Nasal cavity respiratory epithelium epithelial cell of viscerocranial mucosa (primary cell): ENCODE data around the gene MAPK7. TPM values are rescaled to one million over a fixed set of nuclear protein-coding genes. Genes with fewer than 3 reads are reported as not detected.

Experiments used
- total RNA-seq: library from RNA; depleted of rRNA; stranded (reverse); fragments of >200 nt; gene quantifications from 2 replicates; pipeline ENCODE4 v1.2.3, GENCODE V29; 2014

The MAPK7 gene
- 5.5 and 20.8 TPM in 2 replicates for total RNA-seq

GRCh38 chr17:19378416-19379360 lies at the start of gene MAPK7:
Gene MAPK7, plus strand, starts transcription at chr17:19378498. Its CDS starts 403 bp downstream, at chr17:19378901.

DNA sequence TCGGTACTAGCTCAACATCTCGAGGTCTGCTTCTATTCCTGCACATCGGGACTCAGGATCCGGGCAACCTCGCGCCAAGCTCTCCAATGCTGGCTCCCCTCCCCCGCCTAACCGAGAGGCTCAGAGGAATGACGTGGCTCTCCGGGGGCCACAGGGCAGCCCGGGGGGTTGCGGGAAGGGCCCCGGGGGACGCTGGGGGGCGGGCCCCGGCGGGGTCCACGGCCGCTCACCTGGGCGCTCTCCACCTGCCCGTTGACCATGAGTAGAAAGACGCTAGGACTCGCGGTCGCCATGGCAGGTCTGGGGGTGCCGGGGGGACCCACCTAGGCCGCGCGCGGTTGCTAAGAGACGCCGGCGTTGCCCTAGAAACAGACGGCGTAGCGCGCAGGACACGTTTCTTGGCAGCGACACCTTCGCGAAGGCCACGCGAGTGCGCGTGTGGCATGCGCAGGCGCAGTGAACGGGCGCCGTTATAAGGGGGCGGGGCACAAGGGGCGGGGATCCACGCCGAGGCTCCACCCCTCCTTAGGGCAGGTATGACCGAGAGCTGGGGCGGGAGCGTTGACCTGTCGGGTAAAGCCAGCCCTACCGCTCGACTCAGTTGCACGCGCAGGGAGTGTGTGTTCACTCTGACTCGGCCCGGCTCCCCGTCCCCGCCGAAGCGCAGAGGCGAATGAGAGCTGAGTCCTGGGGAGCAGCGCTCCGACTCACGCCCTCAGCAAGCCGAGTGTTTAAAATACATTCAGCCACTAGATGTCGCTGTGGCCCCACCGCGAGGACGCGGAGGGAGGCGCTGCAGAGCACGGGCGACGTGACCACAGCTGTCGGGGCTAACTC lies 15.8 kb upstream of the MAPK7 start, which contains the start of gene B9D1:
Gene B9D1 (minus strand): TSS at position 447 of the 837 bp plus-strand sequence. CDS start 154 bp downstream, at position 293.

GRCh38 chr17:19386974-19387920 lies 8.9 kb downstream of the MAPK7 start, which contains the start of gene MFAP4:
Gene MFAP4, minus strand, starts transcription at chr17:19387190. Its CDS starts 35 bp downstream, at chr17:19387155.

GRCh38 chr17:19410875-19411620 lies 32.8 kb downstream of the MAPK7 start, which contains the start of gene RNF112:
Gene RNF112, plus strand, starts transcription at chr17:19411232. Its CDS starts 177 bp downstream, at chr17:19411409.

Other genes starting within 250 kb of the MAPK7 start
- gene EPN2, start 141.1 kb upstream of the MAPK7 start, total RNA-seq = 16.7 and 40.2 TPM in 2 replicates
- gene B9D1, start 15.8 kb upstream of the MAPK7 start, total RNA-seq = 8.0 and 15.4 TPM in 2 replicates
- not detected in 2 replicates for gene MFAP4, start 8.7 kb downstream of the MAPK7 start, total RNA-seq
- 0.34 and 0.43 TPM in 2 replicates for gene RNF112, start 32.7 kb downstream of the MAPK7 start, total RNA-seq
- 0.34 and 0.57 TPM in 2 replicates for gene SLC47A1, start 155.4 kb downstream of the MAPK7 start, total RNA-seq